GM18511 (cell line): ENCODE measurements around the gene SYT15.
"Not testable (repeated sequence)": the region's sequence is repeated elsewhere in the genome, so short reads cannot be mapped to it uniquely, and the experiment has no call there.

Source experiments
- ATAC-seq: cut with Tn5 transposase; IDR thresholded peaks from one replicate; pipeline ENCODE4 v1.9.1; 2021; ENCODE audit warnings: mild to moderate bottlenecking, moderate library complexity; ENCODE audit not compliant: unreplicated experiment

Gene SYT15

DNA sequence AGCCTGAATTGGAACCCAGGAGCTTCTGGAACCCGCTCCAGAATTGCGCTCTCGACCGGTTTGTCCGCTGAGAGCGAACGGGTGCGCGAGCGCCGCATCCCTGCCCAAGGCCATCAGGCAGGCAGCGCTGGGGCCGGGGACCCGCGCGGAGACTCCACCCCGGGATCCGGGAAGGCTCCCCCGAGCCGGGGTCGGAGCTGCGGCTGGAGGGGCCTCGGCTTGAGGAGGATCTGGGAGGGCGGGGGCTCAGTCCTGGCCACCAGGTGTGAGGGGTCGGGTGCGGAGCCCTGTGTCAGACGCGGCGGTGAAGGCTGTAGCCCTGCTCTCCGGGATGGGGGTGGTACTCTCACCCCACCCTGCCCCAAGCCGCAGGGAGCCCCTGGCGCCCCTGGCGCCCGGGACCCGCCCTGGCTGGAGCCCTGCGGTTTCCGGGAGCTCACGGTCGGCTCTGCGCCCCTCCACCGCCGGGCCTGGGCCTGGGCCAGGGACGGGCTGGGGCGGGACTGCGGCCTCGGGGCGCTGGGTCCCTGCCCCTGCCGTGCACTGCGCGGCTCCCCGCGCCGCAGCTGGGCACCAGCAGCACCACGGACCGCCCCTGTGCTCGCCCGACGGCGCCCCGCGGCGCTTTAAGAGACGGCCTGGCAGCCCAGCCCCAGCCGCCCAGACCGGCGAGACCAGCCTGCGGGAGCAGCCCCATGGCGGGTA, at the start of gene SYT15:
TSS of gene SYT15 (plus strand) at position 655 of the 705 bp plus-strand sequence. CDS start at position 696, 41 bp downstream.
- not testable (repeated sequence) for ATAC-seq

DNA sequence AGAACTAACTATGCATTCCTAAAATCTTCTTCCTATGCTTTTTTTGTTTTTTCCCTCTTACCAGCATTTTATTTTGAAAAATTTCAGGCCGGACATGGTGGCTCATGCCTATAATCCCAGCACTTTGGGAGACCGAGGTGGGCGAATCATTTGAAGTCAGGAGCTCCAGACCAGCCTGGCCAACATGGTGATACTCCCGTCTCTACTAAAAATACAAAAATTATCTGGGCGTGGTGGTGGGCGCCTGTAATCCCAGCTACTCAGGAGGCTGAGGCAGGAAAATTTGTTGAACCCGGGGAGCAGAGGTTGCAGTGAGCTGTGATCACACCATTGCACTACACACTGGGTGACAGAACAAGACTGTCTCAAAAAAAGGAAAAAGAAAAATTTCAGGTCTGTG, 49.2 kb upstream of the SYT15 start:
- not testable (repeated sequence) for ATAC-seq

DNA sequence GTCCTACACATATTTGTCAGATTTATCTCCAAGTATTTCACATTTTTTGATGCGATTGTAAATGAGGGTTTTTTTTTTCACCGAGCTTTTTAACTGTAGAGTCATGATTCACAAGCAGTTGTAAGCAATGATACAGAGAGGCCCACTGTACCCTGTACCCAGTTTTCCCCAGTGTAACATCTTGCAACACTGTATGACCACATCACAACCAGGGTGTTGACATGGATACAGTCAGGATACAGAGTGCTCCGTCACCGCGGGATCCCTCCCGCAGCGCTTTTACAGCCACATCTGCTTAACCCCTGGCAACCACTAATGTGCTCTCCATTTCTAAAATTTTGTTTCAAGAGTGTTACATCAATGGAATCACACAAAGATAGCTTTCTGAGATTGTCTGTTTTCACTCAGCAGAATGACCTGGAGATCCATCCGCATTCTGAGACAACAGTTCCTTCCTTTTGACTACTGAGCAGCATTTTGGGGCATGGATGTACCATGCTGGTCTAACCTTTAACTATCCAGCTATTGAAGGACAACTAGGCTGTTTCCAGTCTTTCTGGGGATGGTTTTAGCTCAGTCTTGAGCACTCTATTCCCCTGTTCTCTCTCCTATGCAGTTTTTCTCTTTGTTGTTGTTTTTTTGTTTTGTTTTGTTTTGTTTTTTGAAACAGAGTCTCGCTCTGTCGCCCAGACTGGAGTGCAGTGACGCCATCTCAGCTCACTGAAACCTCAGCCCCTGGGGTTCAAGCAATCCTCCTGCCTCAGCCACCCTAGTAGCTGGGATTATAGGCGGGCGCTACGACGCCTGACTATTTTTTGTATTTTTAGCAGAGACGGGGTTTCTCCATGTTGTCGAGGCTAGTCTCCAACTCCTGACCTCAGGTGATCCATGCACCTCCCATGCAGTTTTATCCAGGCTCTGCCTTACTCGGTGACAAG, 48.4 kb upstream of the SYT15 start:
- no peak for ATAC-seq

DNA sequence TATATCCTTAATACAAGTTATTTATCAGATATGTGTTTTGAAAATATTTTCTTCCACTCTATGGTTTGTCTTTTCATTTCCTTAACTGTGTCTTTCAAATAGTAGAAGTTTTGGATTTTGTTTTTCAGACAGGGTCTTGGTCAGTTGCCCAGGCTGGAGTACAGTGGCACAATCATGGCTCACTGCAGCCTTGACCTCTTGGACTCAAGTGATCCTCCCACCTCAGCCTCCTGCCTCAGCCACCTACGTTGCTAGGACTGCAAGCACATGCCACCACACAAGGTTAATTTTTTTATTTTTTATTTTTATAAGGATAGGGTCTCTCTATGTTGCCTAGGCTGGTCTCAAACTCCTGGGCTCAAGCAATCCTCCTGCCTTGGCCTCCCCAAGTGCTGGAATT, 46.7 kb upstream of the SYT15 start:
- not testable (repeated sequence) for ATAC-seq

DNA sequence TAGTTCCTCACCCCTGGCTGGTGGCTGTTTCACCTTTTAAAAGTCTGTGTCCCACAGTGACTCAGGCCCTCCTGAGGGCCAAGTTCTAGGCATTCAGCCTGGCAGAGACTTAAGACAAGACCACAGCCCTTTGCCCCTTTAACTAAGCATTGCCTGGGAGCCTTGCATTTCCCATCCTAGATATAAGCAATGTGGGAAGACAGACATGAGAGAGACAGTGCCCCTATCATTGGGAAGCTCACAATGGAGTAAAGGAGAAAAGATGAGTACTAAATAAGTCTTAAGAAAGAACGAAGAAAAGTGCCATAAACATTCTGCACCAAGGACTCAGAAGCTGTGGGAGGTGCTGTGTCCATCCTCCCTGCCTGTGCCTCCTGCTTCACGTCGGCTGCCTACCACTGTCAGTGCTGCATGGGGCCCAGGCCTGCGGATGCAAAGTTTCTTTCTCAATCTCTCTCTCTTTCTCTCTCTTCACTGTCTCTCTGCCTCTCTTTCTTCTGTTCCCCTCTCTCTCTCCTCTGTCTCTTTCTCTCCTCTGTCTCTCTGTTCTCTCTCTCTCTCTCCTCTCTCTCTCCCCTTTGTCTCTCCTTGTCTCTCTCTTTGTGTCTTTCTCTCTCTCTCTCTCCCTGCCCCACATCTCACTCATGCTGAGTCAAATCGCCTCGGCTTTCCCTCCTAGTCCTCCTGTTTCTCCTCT, 44.0 kb upstream of the SYT15 start:
- no peak for ATAC-seq

DNA sequence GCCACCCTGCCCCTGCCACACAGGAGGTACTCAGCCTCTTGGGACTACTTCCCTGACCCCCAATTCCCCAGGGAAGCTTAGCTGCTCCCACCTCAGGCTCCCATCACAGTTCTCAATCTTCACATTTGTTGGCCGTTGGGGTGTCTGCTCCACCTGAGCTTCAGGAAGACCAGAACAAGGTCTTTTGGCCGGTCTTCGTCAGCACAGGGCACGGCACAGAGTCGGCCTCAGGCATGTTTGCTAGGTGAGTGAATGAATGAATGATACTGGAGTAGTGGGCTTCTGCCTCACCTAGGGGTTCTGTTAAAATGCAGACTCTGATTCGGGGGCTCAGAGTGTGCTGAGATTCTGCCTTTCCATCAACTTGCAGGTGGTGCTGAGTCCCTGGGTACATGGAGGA, 42.8 kb upstream of the SYT15 start:
- ATAC-seq: no peak

DNA sequence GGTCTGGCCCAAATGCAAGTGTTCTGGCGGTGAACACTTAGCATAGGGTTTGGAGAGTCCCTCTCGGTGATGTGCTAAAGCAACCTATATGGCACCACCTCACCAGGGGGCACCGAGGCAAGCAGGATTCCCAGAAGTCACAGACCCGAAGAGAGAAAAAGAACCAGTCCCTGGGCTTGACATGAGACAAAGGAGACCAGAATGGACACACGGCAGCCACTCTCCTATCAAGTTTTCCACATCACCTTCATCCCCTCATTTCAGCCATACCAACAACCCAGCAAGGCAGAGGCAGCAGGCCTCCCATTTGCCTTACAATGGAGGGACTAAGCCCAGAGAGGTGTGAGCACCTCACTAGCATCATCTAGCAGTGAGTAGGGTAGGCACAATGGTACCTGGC, 42.1 kb upstream of the SYT15 start:
- no peak for ATAC-seq

DNA sequence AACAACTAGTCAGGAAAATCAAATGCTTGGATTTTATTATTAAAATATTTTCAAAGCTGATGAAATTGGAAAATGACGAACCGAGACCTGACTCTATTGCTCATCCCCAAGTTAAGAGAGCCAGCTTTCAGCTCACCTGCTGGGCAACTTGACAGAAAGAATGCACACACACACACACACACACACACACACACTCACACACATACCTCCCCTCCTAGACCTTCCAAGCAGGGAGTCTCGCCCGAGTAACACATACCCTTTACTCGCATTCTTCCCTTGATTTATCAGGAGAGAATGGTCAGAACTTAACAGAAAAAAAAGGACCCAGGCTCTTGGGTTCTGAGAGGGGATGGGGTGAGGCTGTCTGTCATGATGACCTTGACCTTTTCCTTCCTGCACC, 41.6 kb upstream of the SYT15 start:
- no peak for ATAC-seq

DNA sequence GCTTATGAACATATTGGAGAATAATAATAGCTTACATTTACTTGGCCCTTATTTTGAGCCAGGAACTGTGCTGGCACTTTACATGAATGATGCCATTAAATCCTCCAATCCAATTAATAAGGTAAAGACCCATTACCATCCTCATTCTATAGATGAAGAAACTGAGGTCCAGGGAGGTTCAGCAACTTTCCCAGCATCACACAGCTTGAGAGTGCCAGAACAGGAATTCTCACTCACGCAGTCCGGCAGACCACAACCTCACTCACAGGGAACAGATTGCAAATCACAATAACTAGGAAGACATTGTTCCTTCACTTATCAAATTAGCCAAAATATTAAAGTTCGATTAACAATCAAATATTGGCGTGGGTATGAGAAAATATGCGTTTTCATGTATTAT, 40.8 kb upstream of the SYT15 start:
- no peak for ATAC-seq

DNA sequence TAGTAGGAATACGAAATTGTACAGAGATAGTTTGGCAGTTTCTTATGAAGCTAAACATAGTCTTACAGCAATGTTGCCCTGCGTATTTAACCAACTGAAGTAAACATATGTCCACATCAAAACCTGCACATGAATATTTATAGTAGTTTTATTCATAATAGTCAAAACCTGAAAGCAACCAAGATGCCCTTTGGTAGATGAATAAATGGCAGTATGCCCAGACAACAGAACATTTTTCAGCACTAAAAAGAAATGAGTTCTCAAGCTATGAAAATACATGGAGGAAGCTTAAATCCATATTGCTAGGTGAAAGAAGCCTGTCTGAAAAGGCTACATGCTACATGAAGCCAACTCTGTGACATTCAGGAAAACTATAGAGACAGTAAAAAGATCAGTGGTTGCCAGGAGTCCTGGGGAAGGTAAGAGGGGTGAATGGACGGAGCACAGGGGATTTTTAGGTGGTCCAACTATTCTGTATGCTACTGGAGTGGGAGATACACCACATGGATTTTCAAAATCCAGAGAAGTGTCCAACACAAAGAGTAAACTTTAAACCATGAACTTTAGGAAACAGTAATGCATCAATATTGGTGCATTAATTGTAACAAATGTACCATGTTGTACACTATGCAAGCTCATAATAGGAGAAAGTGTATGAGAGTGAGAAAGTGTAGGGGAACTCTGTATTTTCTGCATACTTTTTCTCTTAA, 40.1 kb upstream of the SYT15 start:
- ATAC-seq: no peak

DNA sequence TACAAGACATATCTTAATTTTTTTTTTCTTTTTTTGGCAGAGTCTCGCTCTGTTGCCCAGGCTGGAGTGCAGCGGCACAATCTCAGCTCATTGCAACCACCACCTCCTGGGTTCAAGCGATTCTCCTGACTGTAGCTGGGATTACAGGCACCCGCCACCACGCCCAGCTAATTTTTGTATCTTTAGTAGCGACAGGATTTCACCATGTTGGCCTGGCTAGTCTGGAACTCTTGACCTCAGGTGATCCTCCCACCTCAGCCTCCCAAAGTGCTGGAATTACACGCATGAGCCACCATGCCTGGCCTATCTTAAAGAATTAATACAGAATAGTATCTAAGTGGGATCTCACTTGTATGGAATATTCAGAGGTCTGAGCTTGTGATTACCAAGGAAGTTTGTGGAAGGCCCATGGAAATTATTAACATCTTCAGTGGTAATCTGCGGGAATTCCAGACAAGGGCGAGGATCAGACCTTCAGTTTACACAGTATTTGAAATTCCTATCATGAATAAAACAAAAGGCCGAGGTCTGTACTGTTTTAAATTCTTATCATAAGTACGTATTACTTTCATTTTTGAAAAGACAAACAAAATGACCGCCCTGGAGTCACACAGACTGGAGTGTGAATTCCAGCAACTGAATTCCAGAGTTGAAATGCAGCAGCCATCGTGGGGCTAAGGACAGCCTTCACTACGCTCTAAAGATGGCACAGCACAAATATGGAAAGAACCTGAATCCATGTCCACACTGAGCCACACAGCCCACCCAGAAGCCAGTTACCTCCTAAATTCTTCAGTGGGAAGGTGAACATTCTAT, 39.1 kb upstream of the SYT15 start:
- no peak for ATAC-seq

DNA sequence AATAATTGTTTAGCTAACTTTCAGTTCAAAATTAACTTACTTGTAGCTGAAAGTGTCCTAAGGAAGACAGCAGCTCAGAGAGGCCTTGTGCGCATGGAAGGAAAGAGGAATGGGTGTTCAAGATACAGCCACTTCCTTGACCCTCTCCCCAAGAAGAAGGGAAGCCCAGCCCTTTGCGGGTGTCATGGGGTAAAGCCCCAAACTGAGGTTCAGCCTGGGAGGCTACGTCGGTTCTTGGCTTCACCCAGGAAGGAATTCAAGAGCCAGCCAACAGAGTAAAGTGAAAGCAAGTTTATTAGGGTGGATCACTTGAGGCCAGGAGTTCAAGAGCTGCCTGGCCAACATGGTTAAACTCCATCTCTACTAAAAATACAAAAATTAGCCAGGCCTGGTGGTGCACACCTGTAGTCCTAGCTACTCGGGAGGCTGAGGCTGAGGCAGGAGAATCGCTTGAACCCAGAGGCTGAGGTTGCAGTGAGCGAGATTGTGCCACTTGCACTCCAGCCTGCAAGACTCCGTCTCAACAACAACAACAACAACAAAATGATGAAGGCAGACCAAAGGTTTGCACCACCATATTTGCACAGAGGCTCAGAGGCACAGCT, 38.4 kb upstream of the SYT15 start:
- ATAC-seq: no peak

DNA sequence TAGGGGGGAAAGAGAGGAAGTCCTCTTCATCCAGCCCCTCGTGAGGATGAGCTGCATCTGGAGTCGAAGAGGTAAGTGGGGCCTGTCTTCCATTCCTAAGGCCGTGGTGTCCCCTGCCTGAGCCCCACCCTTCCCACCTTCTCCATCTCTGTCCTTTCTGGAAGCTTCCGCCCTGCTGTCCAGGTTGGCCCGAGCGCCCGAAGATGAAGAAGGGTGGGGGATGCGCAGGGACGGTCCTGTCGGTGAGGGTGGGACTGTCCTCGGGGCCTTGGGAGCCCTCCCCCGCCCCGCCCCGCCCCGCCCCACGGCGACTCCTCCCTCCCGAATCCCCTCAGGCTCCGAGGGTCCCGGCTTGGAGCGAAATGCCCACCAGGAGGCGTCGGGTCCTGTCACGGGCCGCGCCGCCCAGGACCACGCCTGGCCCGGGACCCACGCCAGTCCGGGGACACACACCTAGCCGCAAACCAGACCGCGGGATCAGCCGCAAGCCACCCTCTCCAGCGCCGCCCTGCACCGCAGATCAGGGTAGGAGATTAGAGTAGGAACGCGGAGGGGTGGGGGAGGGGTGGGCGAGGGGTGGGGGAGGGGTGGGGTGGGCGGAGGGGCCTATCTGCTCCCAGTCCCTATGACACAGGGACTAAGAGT, 37.8 kb upstream of the SYT15 start:
- no peak for ATAC-seq

DNA sequence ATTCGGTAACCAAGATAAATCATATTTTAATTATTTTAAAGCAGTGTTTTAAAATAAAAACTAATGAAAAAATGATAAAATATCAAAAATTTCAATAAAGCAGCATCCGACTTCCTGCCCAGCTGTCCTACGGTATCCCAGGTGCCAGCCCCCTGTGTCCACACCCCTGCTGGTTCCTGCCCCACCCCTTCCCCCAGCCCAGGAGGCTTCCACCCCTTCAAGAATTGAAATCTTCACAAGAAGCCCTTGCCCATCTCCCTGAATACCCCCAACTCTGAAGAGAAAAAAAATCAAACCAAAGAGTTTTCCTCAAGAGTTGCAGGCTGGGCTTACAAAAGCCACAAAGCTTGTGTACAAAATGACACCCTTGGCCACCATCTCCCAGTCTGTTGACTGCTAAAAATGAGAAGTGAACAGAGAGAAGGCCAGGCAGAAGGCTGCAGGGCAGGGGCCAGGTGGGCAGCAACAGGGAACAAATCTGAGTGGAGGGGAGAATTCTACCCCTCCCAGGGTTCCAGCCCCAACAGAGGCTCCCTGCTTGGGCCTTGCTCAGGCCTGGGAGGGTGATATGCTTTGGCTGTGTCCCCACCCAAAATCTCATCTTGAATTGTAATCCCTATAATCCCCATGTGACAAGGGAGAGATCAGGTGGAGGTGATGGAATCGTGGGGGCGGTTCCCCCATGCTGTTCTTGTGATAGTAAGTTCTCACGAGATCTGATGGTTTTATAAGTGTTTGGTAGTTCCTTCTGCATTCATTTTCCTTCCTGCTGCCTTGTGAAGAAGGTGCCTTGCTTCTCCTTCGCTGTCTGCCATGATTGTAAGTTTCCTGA, 37.0 kb upstream of the SYT15 start:
- no peak for ATAC-seq

DNA sequence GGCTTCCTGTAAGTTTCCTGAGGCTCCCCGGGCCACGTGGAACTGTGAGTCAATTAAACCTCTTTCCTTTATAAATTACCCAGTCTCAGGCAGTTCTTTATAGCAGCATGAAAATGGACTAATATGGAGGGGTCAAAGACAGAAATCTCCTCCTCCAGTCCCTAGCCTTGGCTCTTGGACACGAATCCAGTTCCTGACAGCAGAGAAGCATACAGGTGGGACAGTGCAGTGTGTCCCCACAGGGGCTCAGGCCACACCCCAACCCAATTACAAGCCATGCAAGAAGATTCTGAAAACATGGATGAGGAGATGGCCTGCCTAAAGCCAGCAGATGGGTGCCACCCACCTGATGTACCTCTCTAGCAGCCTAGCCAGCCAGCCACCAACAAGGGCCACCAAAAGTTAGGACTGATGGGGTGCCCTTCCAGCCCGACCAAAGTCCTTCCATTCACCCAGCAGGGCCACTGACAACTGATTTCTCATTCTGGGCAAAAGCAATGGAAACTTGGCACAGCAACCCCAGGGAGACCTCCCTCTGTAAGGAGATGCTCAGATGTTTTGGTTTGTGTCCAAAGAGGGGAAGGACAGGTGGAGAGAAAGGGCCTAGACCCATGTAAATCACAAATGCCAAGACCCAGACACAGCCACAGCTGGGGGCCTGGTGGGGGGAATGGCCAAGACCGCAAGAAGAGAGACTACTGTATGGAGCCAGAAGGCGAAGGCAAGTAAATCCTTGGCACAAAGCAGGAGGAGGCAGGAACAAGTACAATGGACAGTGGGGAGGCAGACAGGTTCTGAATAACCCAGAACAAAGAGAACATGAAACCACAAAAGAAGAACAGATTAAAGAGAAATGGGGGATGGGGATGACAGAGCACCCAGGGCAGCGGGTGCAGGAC, 36.1 kb upstream of the SYT15 start:
- ATAC-seq: no peak

DNA sequence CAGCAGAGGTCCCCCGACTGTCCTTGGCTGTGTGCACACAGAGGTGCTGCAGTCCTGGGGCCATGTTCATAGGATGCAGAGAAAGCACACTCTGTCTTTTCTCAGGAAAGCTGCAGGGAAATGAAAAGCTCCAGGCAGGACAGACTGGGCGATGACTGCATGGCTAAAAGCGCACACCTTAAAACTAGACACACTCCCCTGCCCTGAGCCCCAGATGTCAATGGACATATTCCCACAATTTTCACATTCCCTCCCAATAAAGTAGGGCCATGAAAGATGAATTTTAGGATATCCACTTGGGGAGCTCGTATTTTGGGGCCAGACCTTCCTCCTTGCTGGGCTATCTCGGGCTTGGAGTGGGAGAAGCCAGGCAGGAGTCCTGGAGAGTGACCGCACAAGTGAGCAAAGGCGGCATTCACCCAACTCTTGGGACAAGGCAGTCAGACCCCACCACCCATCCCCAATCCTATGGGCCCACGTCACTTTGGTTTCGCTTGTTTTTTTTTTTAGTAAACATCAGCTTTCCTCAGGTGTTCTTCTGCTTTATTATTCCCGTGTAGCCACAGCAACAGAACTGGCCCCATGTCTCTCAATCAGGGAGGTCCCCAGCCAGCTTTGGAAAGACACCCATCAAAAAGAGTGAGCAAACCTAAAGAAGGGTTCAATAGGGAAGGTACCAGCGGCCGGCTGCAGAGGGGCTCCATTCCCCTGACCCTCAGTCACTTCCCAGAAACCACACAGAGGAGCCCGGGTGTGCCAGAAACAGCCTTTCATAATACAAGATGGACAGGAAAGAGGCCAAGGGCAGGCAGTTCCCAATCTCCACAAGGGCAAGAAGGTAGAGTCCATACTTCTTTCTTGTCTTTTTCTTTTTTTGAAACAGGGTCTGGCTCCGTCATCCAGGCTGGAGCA, 35.2 kb upstream of the SYT15 start:
- ATAC-seq: no peak
